Fibroblast of the aortic adventitia (primary cell): ENCODE results near the gene MYO5B. TPM values are rescaled to one million over a fixed set of nuclear protein-coding genes. Genes with fewer than 3 reads are reported as not detected.

Source experiments
- DNase-seq: peaks from one replicate; pipeline ENCODE4 v3.0.0-alpha.2; 2010; ENCODE audit warnings: low read depth
- H3K4me3 ChIP-seq: 2 replicates; pipeline ENCODE4 v1.5.1; 2011; ENCODE audit warnings: low read depth, mild to moderate bottlenecking, control low read depth, low read length, moderate library complexity
- total RNA-seq: library from RNA; depleted of rRNA; stranded (reverse); fragments of >200 nt; gene quantifications from 2 replicates; pipeline ENCODE4 v1.2.3, GENCODE V29; 2012; ENCODE audit warnings: low replicate concordance
- TF ChIP-seq, protein P1 (sequence below): IDR thresholded peaks from 2 replicates; pipeline ENCODE4 v1.5.1; 2011; ENCODE audit warnings: mild to moderate bottlenecking, low read length, control low read depth, inconsistent platforms; ENCODE audit not compliant: insufficient read depth

Gene MYO5B
- total RNA-seq, 1 donor = 0.09 TPM

DNA sequence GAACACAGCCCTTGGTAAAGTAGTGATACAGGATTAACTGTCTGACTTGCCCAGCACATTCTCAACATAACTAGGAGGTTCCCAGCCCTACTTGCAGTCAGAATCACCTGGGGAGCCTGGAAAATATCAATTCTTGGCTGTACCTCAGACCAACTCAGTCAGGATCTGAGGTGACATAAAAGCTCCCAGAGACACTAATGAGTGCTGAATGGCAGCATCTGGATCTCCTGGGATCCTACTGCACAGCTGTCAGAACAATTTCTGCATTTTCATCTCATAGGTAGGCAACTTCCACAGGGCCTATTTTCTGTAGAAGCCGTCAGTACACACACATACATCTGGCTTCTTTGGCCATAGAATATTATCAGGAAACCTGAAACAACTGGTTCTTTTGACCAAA, 138.8 kb downstream of the MYO5B start:
- no peak for DNase-seq
- TF ChIP-seq, protein P1, sequence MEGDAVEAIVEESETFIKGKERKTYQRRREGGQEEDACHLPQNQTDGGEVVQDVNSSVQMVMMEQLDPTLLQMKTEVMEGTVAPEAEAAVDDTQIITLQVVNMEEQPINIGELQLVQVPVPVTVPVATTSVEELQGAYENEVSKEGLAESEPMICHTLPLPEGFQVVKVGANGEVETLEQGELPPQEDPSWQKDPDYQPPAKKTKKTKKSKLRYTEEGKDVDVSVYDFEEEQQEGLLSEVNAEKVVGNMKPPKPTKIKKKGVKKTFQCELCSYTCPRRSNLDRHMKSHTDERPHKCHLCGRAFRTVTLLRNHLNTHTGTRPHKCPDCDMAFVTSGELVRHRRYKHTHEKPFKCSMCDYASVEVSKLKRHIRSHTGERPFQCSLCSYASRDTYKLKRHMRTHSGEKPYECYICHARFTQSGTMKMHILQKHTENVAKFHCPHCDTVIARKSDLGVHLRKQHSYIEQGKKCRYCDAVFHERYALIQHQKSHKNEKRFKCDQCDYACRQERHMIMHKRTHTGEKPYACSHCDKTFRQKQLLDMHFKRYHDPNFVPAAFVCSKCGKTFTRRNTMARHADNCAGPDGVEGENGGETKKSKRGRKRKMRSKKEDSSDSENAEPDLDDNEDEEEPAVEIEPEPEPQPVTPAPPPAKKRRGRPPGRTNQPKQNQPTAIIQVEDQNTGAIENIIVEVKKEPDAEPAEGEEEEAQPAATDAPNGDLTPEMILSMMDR = no peak
- no peak overlapping the region for H3K4me3 ChIP-seq

DNA sequence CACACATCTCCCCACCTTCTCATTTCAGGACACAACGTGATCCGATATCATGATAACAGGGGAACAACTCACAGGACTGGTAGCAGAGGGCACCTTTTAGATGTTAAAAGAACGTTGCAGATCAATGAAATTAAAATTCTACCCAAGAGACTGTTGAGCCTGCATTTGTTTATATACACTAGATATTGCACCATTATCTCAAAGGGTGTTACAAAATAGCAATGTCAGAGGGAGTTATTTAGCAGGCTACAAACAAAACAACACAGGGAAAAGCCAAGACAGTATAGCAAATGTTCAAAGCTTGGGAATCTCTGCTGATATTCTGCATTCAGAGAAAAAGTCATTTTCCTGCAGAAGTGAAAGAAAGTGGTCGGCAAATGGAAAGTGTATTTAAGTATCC, 139.5 kb downstream of the MYO5B start:
- DNase-seq = no peak
- no peak overlapping the region for H3K4me3 ChIP-seq
- TF ChIP-seq, protein P1 = no peak

DNA sequence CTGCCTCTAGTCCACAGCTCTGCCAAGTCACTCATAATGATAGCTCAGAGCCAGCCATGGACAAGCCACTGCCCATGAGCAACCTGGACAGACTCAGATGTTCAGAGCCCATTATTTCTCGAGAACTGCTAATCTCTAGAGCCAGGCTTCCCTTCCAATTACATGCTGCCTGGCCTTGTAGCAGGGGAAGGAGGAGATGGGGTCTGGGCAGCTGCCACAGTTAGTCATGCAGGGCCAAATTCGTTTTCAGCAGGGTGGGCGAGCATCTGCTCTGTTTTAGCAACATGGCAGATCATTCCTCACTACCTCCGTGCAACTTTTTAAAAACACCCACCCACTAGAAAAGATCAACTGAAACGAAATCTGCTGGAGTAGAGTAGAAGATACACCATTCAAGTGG, 141.8 kb downstream of the MYO5B start:
- no peak overlapping the region for H3K4me3 ChIP-seq
- no peak for DNase-seq
- TF ChIP-seq, protein P1 = no peak

DNA sequence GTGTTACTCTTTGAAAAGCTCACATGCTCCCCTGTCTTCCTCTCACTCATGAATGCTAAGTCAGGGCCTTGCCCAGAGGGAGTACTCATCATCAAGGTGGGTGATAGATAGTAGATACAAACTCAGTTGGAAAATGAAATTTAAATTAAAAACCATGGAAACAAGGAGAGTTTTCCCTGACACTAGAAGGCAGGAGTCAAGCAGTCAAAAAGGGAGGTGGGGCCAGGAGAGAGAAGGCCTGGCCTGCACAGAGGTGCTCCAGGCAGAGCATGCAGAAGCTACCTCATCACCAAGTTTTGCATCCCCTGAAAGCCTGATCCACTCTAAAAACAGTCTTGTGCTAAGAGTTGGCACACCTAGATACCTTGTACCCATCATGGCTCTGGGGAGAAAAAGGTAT, 143.7 kb downstream of the MYO5B start:
- no peak overlapping the region for H3K4me3 ChIP-seq
- TF ChIP-seq, protein P1 = no peak
- no peak for DNase-seq

DNA sequence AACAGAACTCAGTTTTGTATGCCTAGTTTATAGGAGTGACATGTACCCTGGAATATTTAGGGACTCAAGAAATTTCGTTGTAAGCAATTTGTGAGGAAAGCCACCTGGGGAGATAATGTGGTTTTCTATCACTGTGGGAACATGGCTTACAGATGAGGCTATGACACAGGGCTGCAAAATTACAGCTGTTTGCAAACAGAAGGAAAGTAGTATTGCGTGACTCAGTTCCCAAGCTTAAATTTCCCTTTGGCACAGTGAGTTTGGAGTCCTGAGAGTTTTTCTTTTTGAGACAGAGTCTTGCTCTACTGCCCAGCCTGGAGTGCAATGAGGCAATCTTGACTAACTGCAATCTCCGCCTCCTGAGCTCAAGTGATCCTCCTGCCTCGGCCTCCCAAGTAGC, 149.8 kb downstream of the MYO5B start:
- no peak for DNase-seq
- no peak overlapping the region for H3K4me3 ChIP-seq
- TF ChIP-seq, protein P1 = no peak

DNA sequence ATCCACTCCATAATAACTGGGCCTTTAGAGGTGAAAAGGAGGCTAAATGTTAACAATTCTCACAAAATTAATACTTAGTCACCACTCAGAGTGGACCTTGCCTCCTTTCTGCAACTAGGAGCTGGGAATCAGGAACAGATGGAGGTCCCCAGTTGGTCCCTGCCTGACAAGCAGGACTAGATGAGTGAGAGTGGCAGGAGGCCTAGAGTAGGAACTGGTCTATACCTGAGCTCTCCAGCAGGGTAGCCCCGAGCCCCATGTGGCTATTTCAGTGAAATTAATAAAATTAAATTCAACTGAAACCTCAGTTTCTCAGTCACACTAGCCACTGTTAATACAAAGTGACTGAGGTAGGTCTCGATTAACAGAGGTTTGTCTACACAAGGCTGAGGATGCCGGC, 150.5 kb downstream of the MYO5B start:
- TF ChIP-seq, protein P1 = no peak

DNA sequence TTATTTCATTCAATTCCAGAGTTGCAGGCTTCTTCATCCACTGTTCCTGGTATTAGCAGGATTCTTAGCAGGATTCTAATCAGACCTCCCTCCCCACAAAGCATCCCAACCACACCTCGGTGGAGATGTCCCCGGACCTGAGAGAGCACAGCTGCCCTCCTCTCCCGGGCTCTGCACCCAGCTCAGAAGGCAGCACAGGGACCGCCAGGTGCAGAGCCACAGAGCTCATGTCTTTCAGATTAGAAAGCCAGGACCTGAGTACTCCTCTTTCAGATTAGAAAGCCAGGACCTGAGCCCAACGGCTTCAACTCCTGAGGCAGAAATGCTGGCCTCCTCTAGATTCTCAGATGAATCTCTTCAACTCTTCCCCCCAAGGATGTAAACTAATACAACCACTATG, 152.3 kb downstream of the MYO5B start:
- no peak for DNase-seq
- TF ChIP-seq, protein P1 = no peak
- H3K4me3 ChIP-seq = no peak overlapping the region

More for the DNA sequence above, 150.5 kb downstream of the MYO5B start:
- no peak overlapping the region for H3K4me3 ChIP-seq
- no peak for DNase-seq
